ENCODE data around the gene SLC26A9.

DNA sequence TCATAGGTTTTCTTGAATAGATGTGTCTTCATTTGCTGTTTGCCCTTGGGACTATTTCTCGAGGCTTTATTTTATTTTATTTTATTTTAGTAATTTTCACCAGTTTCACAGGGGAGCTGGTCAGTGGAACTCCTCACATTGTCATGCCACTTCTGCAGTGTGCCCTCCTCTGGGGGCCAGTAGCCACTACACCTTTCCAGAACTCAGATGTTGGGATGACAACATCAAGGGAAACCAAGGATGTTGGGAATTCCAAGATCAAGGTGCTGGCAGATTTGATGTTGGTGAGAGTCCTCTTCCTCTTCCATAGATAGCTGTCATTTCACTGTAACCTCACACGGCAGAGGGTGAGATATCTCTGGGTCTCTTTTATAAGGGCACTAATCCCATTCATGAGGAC lies 35.5 kb downstream of the SLC26A9 start:
- TF ChIP-seq, protein P1, sequence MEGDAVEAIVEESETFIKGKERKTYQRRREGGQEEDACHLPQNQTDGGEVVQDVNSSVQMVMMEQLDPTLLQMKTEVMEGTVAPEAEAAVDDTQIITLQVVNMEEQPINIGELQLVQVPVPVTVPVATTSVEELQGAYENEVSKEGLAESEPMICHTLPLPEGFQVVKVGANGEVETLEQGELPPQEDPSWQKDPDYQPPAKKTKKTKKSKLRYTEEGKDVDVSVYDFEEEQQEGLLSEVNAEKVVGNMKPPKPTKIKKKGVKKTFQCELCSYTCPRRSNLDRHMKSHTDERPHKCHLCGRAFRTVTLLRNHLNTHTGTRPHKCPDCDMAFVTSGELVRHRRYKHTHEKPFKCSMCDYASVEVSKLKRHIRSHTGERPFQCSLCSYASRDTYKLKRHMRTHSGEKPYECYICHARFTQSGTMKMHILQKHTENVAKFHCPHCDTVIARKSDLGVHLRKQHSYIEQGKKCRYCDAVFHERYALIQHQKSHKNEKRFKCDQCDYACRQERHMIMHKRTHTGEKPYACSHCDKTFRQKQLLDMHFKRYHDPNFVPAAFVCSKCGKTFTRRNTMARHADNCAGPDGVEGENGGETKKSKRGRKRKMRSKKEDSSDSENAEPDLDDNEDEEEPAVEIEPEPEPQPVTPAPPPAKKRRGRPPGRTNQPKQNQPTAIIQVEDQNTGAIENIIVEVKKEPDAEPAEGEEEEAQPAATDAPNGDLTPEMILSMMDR (IDR thresholded peaks at IDR 0.05; ENCODE audit: borderline replicate concordance, extremely low read depth, low read length, poor library complexity, severe bottlenecking), result peak; percentile 37
- no peak for TF ChIP-seq EZH2 (IDR thresholded peaks at IDR 0.05; ENCODE audit: borderline replicate concordance, low read depth, low read length, severe bottlenecking)

Data from DND-41 (cell line).